Endodermal cell (in vitro differentiated cells): Measurements from ENCODE around the gene RELCH. TPM values are rescaled to one million over a fixed set of nuclear protein-coding genes. Genes with fewer than 3 reads are reported as not detected.

Experiments
- DNase-seq: peaks from one replicate; pipeline ENCODE4 v3.0.0-alpha.2; 2017
- H3K27ac ChIP-seq: 2 replicates; pipeline ENCODE4 v1.5.1; 2013; ENCODE audit warnings: mild to moderate bottlenecking, low read depth, low read length, moderate library complexity
- H3K27me3 ChIP-seq: 2 replicates; pipeline ENCODE4 v1.6.1; 2013; ENCODE audit warnings: mild to moderate bottlenecking, low read length, moderate library complexity; ENCODE audit not compliant: insufficient read depth, control insufficient read depth, poor library complexity, severe bottlenecking
- H3K36me3 ChIP-seq: 2 replicates; pipeline ENCODE4 v1.7.0; 2013; ENCODE audit warnings: mild to moderate bottlenecking, low read length, moderate library complexity; ENCODE audit not compliant: control insufficient read depth, insufficient read depth
- H3K4me1 ChIP-seq: one replicate; pipeline ENCODE4 v1.7.0; 2013; ENCODE audit warnings: low read length; ENCODE audit not compliant: control insufficient read depth, insufficient read depth
- H3K4me3 ChIP-seq: 2 replicates; pipeline ENCODE4 v1.5.1; 2013; ENCODE audit warnings: mild to moderate bottlenecking, low read length, moderate library complexity
- H3K9ac ChIP-seq: 2 replicates; pipeline ENCODE4 v1.6.1; 2013; ENCODE audit warnings: mild to moderate bottlenecking, low read length, moderate library complexity; ENCODE audit not compliant: poor library complexity, severe bottlenecking; ENCODE audit errors: extremely low read depth
- H3K9me3 ChIP-seq: 2 replicates; pipeline ENCODE4 v1.6.1; 2013; ENCODE audit warnings: mild to moderate bottlenecking, low read length, moderate library complexity; ENCODE audit not compliant: control insufficient read depth
- H3K27ac Mint-ChIP-seq: 2 replicates; pipeline ENCODE4 v1.8.0; 2020; ENCODE audit warnings: mixed read lengths
- H3K27me3 Mint-ChIP-seq: 2 replicates; pipeline ENCODE4 v1.8.0; 2021; ENCODE audit warnings: mild to moderate bottlenecking, mixed read lengths; ENCODE audit not compliant: insufficient read depth
- H3K36me3 Mint-ChIP-seq: 2 replicates; pipeline ENCODE4 v1.8.0; 2020; ENCODE audit warnings: low read depth, mixed read lengths
- H3K4me1 Mint-ChIP-seq: 2 replicates; pipeline ENCODE4 v1.8.0; 2020; ENCODE audit warnings: mixed read lengths
- H3K4me3 Mint-ChIP-seq: 2 replicates; pipeline ENCODE4 v1.8.0; 2020; ENCODE audit warnings: mild to moderate bottlenecking, moderate library complexity, mixed read lengths
- H3K9me3 Mint-ChIP-seq: 2 replicates; pipeline ENCODE4 v1.8.0; 2020; ENCODE audit warnings: mild to moderate bottlenecking, mixed read lengths
- CTCF ChIP-seq: fragments of 200-600 bp; sonication (generic); conservative IDR thresholded peaks from 2 replicates; pipeline ENCODE4 v1.5.0; 2021; ENCODE audit warnings: antibody characterized with exemption, mild to moderate bottlenecking
- WGBS, 2 experiments: methylation state at CpG; one replicate each; pipeline versions ENCODE4 v1.1.5 to v1.1.7; 2013; ENCODE audit warnings: missing lambda C conversion rate in 2 of 2, mixed read lengths in 1 of 2; ENCODE audit not compliant: insufficient coverage in 1 of 2, insufficient read length in 1 of 2; 5-methylcytosine and 5-hydroxymethylcytosine counted together
- total RNA-seq, 2 donors: library from RNA; stranded (reverse); fragmentation: NEBNext Ultra II Directional in 1 of 2; extraction: Animal tissue kit (Norgen Biotek cat#: 25700) in 1 of 2; gene quantifications; 2 replicates in 1 of 2; 3 replicates in 1 of 2; pipeline ENCODE4 v1.2.1, GENCODE V29; 2021

RELCH gene
- total RNA-seq, 2 donors from 2014 or later: 29.4 to 32.0 TPM

GRCh38 chr18:62206593-62206992 lies 19.5 kb downstream of the RELCH start:
- Mint-ChIP-seq H3K27me3 (no peaks in the 10 kb centered on the region), H3K36me3 (no peaks in the 10 kb centered on the region), H3K4me1 (no peaks in the 10 kb centered on the region), H3K9me3 (no peaks in the 10 kb centered on the region), H3K27ac (no peak overlapping the region), H3K4me3 (no peak overlapping the region)
- Histone ChIP-seq H3K9me3 (no peaks in the 10 kb centered on the region), H3K27me3 (no peaks in the 10 kb centered on the region), H3K36me3 (peaks cover 6% of the 10 kb centered on the region), H3K27ac (no peak overlapping the region), H3K9ac (no peak overlapping the region), H3K4me1 (no peaks in the 10 kb centered on the region), H3K4me3 (no peak overlapping the region)
- 93% methylated on average over 3 of the region's 4 CpGs; no CpG with 5 or more reads in 1 of the 2 experiments for WGBS, 2 experiments
- no peak for DNase-seq
- no peak for TF ChIP-seq CTCF

GRCh38 chr18:62209046-62209445 lies 22.0 kb downstream of the RELCH start:
- Histone ChIP-seq H3K4me1 (no peaks in the 10 kb centered on the region), H3K9me3 (no peaks in the 10 kb centered on the region), H3K9ac (no peak overlapping the region), H3K36me3 (peaks cover 18% of the 10 kb centered on the region), H3K27me3 (no peaks in the 10 kb centered on the region), H3K4me3 (no peak overlapping the region), H3K27ac (no peak overlapping the region)
- Mint-ChIP-seq H3K9me3 (no peaks in the 10 kb centered on the region), H3K4me1 (no peaks in the 10 kb centered on the region), H3K27ac (no peak overlapping the region), H3K27me3 (no peaks in the 10 kb centered on the region), H3K36me3 (peaks cover 11% of the 10 kb centered on the region), H3K4me3 (no peak overlapping the region)
- no peak for TF ChIP-seq CTCF
- DNase-seq: no peak

GRCh38 chr18:62210138-62210537 lies 23.1 kb downstream of the RELCH start:
- TF ChIP-seq CTCF: no peak
- no peak overlapping the region for H3K4me3 Mint-ChIP-seq
- Histone ChIP-seq H3K4me1 (peaks cover 4% of the 10 kb centered on the region), H3K9me3 (no peaks in the 10 kb centered on the region), H3K9ac (no peak overlapping the region), H3K36me3 (peaks cover 28% of the 10 kb centered on the region), H3K27ac (no peak overlapping the region), H3K4me3 (no peak overlapping the region), H3K27me3 (no peaks in the 10 kb centered on the region)
- DNase-seq: no peak
- no peak overlapping the region for H3K27ac Mint-ChIP-seq
- no peaks in the 10 kb centered on the region for H3K9me3 Mint-ChIP-seq
- 100% methylated on average over 1 of the region's 1 CpG for WGBS, 2 experiments
- peaks cover 3% of the 10 kb centered on the region for H3K4me1 Mint-ChIP-seq
- H3K27me3 Mint-ChIP-seq: no peaks in the 10 kb centered on the region
- H3K36me3 Mint-ChIP-seq: peaks cover 11% of the 10 kb centered on the region
